GM19328 (cell line): ENCODE data around the gene NIPBL.
A peak's percentile ranks its signal among the peaks of the same experiment; 100 is the strongest.
"Not testable (repeated sequence)": the region's sequence is repeated elsewhere in the genome, so short reads cannot be mapped to it uniquely, and the experiment has no call there.

Experiments
- ATAC-seq: cut with Tn5 transposase; IDR thresholded peaks from one replicate; pipeline ENCODE4 v1.9.1; 2021; ENCODE audit warnings: mild to moderate bottlenecking, moderate library complexity; ENCODE audit not compliant: unreplicated experiment

NIPBL gene

DNA sequence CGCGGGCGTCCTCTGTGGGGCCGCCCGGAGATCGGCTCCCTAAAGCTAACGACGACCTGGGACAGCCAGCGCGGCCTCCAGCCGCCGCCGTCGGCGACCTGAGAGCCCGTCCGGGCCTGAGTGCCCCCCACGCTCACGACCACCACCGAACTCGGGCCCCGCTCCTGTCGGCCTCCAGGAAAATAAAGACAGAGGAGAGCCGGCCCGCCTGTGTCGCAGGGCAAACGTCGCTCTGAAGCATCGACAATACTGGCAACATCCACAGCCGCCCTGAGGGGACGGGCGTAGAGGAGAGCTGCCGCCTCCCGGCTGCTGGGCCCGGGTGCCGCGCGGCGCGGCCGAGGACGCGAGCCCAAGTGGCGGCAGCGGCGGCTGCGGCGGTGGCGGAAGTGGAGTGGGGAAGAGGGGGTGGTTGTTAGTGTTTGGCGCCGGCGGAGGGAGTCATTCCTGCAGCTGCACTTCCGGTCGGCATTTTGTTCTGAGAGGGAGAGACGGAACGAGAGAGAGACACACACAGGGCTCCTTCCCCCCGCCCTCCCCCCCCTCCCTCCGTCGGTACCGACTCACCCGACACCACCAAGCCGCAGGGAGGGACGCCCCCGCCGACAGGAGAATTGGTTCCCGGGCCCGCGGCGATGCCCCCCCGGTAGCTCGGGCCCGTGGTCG is at the start of gene NIPBL:
NIPBL (plus strand) TSS at position 471 of the 666 bp plus-strand sequence. CDS start 76,928 bp downstream, outside the sequence.
- peak; percentile 48 for ATAC-seq

GRCh38 chr5:36832274-36832673 is 44.3 kb upstream of the NIPBL start:
- ATAC-seq = no peak

DNA sequence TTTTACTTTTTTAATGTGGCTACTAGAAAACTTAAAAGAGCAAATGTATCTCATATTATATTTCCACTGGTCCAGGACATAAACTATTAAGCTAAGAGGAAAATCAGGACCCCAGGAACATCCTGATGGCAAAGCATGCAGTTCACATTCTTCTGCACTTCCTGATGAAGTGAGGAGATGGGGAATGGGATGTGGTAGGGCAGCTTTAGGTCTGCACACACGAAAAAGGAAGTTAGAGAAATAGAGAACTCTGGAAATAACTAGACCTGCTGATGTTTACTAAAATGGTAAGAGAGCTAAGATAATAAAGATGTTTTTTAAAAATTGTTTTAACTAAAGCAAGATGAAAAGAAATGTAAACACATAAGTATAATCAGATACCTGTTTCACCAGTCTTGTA is 39.7 kb upstream of the NIPBL start:
- no peak for ATAC-seq

GRCh38 chr5:36839489-36840476 is 36.8 kb upstream of the NIPBL start:
- ATAC-seq = no peak

GRCh38 chr5:36841677-36842076 is 34.9 kb upstream of the NIPBL start:
- ATAC-seq = no peak

DNA sequence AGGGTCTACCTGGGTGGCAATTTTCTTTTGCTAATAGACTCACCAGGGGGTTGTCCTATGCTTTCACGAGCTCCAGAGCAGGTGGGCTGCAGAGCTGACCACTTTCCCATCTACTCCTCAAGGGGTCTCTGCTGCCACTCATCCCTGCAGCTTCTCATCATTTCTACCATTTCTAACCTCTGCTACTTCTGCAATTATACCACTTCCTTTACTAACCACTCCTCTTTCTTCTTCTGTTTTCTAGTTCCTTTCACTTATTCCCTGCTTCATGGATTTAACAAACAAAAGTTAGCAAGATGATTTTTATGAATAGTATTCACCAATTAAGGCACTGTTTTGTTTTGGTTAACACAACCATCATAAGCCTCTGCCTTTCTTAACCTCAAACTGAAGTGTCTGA is 34.5 kb upstream of the NIPBL start:
- ATAC-seq = no peak

- no peak for ATAC-seq
Observed at GRCh38 chr5:36844305-36844704, 32.3 kb upstream of the NIPBL start.

DNA sequence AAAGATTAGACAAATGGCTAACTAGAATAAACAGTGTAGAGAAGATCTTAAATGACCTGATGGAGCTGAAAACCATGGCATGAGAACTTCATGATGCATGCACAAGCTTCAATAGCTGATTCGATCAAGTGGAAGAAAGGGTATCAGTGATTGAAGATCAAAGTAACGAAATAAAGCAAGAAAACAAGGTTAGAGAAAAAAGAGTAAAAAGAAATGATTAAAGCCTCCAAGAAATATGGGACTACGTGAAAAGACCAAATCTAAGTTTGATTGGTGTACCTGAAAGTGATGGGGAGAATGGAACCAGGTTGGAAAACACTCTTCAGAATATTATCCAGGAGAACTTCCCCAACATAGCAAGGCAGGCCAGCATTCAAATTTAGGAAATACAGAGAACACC is 28.0 kb upstream of the NIPBL start:
- ATAC-seq = not testable (repeated sequence)

DNA sequence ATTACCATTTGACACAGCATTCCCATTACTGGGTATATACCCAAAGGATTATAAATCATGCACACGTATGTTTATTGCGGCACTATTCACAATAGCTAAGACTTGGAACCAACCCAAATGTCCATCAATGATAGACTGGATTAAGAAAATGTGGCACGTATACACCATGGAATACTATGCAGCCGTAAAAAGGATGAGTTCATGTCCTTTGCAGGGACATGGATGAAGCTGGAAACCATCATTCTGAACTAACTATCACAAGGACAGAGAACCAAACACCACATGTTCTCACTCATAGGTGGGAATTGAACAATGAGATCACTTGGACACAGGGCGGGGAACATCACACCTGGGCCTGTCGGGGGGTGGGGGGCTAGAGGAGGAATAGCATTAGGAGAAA is 23.7 kb upstream of the NIPBL start:
- not testable (repeated sequence) for ATAC-seq

GRCh38 chr5:36854402-36855140 is 22.0 kb upstream of the NIPBL start:
- no peak for ATAC-seq

DNA sequence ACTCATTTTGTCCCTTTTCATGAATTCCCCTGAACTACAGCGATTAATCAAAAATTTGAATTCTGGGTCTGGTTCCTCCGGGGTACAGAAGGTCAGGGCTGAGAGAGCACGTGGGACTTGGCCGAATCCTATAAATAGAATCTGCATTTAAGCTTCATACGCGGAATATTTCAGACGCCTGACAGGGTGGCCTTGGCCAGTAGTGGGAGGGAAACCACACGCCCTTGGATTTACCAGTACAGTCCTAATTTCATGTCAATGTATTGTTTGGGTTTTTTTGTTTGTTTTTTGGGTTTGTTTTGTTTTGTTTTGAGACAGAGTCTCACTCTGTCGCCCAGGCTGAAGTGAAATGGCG is 21.5 kb upstream of the NIPBL start:
- no peak for ATAC-seq

- ATAC-seq = no peak
Observed at GRCh38 chr5:36861871-36862270, 14.7 kb upstream of the NIPBL start.

DNA sequence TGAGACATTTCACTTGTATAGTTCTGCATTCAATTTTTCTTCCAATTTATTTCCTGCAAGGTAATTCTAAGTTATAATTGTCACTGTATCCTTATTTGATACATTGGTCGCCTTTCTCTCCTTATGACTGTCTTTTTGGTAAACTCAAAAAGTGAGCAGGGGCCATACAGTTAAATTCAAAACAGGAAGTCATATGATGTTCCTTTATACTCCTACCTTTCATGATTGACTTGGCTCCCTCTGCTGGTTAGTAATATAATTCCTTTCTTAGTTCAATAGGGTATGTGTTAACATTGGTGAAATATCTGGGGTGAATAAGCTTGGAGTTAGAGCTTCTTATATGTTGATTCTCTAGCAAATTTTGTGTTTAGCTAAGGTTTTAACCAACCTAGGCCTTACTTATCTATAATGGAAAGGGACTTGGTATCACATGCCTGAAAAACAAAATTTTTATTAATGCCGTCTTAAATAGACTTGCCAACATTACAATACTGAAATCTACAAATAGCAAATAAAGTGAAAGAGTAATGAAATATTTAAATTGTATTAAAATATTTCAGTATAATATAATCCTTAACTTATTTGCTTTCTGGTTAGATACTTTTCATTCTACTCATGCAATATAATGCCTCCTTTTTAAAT is 6.0 kb upstream of the NIPBL start:
- peak; percentile 71 for ATAC-seq

GRCh38 chr5:36874465-36874864 is 2.1 kb upstream of the NIPBL start:
- ATAC-seq = no peak

DNA sequence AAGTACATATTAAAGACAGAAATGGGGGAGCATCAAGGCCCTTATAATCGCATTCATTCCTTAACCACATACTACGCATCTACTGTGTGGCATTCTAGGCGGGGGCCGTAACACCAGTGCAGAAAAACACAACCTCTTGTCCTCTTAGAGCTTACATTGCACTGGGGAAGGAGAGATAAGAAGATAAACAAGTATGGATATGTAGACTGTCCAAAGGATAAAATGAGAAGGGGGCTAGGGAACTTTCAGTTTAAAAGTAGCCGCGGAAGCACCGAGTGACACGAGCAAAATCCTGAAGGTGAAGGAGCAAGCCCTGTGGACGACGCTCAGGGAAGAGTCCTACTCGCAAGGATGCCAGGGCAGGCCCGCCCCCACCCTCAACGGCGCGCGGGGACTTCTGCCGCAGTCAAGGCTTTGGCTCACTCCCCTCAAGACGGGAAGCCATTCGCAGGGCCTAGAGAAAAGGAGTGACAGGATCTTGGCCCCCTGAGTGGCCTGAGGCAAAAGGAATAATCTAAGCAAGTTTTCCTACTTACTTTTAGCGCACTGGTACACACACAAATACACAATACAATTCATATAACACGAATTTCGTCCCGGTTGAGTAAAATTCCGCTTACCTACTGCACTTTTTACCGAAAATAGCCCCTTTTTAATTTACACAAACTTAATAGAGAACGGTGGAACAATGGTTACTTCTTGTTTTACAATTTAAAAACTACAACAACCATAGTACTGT is 1.3 kb upstream of the NIPBL start:
- no peak for ATAC-seq

DNA sequence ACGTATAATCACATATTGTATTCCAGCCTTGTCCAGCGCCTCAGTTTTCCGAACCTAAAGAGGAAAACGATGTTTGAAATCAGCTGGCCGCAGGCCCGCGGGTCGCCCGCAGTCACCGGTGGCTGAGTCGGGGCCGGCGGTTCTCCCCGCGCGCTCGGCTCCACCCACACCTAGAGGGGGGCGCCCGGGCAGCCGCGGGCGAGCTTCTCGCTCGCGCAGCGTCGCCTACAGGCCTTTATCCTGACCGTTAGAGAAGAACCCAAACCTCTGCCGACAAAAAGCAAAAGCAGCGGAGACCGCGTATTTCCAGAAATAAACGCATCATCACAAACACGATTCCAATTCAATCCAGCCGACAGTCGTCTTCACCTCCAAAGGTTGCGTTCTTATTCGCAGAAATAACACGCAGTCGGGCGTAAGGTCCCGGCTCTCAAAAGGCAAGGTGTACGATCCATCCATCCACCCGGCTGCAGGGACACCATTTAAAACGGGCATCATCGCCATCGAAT is 725 bp upstream of the NIPBL start:
- ATAC-seq = peak; percentile 46

- ATAC-seq = peak; percentile 21
Observed at GRCh38 chr5:36876965-36877666, 547 bp downstream of the NIPBL start.

GRCh38 chr5:36877667-36878391 is 1.3 kb downstream of the NIPBL start:
- ATAC-seq = no peak
